Mucosa of descending colon (tissue), 3 donors: ENCODE results near the gene RBPJL. TPM values are rescaled to one million over a fixed set of nuclear protein-coding genes. Genes with fewer than 3 reads are reported as not detected.

Source experiments
- ATAC-seq: fragments of 200-7000 bp; cut with Tn5 transposase; one replicate; pipeline ENCODE4 v1.9.1; 2020; ENCODE audit warnings: mild to moderate bottlenecking, moderate library complexity
- DNase-seq, 3 donors: peaks; one replicate each; pipeline ENCODE4 v3.0.0-alpha.2; 2020
- H3K36me3 ChIP-seq: fragments of 200-600 bp; one replicate; pipeline ENCODE4 v1.8.0; 2021; ENCODE audit warnings: low read depth, mild to moderate bottlenecking
- H3K4me1 ChIP-seq: fragments of 200-600 bp; one replicate; pipeline ENCODE4 v1.8.0; 2021; ENCODE audit warnings: low read depth, mild to moderate bottlenecking
- H3K4me3 ChIP-seq: fragments of 200-600 bp; one replicate; pipeline ENCODE4 v1.8.0; 2021; ENCODE audit warnings: mild to moderate bottlenecking
- H3K9me3 ChIP-seq: fragments of 200-600 bp; one replicate; pipeline ENCODE4 v1.8.0; 2021; ENCODE audit warnings: mild to moderate bottlenecking
- CTCF ChIP-seq: fragments of 200-600 bp; IDR thresholded peaks from one replicate; pipeline ENCODE4 v1.8.0; 2022; ENCODE audit warnings: antibody characterized with exemption, mild to moderate bottlenecking
- intact Hi-C, 2 donors: fragments of 100-400 bp; cut with DNase I in 1 of 2; cut with micrococcal nuclease in 1 of 2; formaldehyde crosslinking; loops; one replicate each; pipeline versions ENCODE4 v1.11.0 to v1.11.1; 2022; cut with DNase I, micrococcal nuclease
- total RNA-seq, 3 donors: library from RNA; stranded (reverse); fragmentation: NEBNext Ultra II Directional in 2 of 3; extraction: Animal tissue kit (Norgen Biotek cat#: 25700) in 2 of 3; gene quantifications; one replicate each; pipeline versions ENCODE4 v1.2.1 to v1.2.4, GENCODE V29; 2021 to 2023
- donor health status: DM: no; HTN: no; CAD: no; lungs with moderate emphysema.
- donor health status: DM: no; HTN: no; CAD: no.
- donor health status: DM: no; HTN: yes; CAD: no.

RBPJL gene
- total RNA-seq, 3 donors from 2014 or later, result not detected

- no peaks in the 10 kb centered on the region for H3K36me3 ChIP-seq
- ATAC-seq (no peak), DNase-seq (no peak)
- no peak overlapping the region for H3K4me3 ChIP-seq
- no peaks in the 10 kb centered on the region for H3K4me1 ChIP-seq
- no peak for TF ChIP-seq CTCF
- intact Hi-C loops, result loop anchor here in 1 of 2 donors (10.0 kb wide), 1 partner anchor 462 kb away; no protein-coding TSS in a partner anchor
- no peaks in the 10 kb centered on the region for H3K9me3 ChIP-seq
Observed at GRCh38 chr20:45313065-45313695, 6.5 kb downstream of the RBPJL start.

- ATAC-seq, result no peak
- TF ChIP-seq CTCF, result no peak
- intact Hi-C loops, result loop anchor here in 1 of 2 donors (10.0 kb wide), 1 partner anchor 461 kb away; no protein-coding TSS in a partner anchor
- H3K4me1 ChIP-seq, result no peaks in the 10 kb centered on the region
- H3K36me3 ChIP-seq, result no peaks in the 10 kb centered on the region
- no peak overlapping the region for H3K4me3 ChIP-seq
- no peaks in the 10 kb centered on the region for H3K9me3 ChIP-seq
- no peak for DNase-seq
Observed at GRCh38 chr20:45313943-45314342, 7.3 kb downstream of the RBPJL start.

GRCh38 chr20:45315672-45316071 is 9.0 kb downstream of the RBPJL start:
- TF ChIP-seq CTCF, result no peak
- intact Hi-C loops, result loop anchor here in 1 of 2 donors (10.0 kb wide), 1 partner anchor 459 kb away; no protein-coding TSS in a partner anchor

GRCh38 chr20:45316150-45317080 is 9.8 kb downstream of the RBPJL start:
- intact Hi-C loops, result loop anchor here in 1 of 2 donors (10.0 kb wide), 1 partner anchor 458 kb away; no protein-coding TSS in a partner anchor
- H3K4me3 ChIP-seq, result no peak overlapping the region
- DNase-seq (no peak), ATAC-seq (no peak)
- peaks cover 12% of the 10 kb centered on the region for H3K4me1 ChIP-seq
- no peaks in the 10 kb centered on the region for H3K36me3 ChIP-seq
- TF ChIP-seq CTCF, result no peak
- H3K9me3 ChIP-seq, result no peaks in the 10 kb centered on the region

More at GRCh38 chr20:45315672-45316071, 9.0 kb downstream of the RBPJL start:
- Histone ChIP-seq H3K4me1 (peaks cover 6% of the 10 kb centered on the region), H3K4me3 (no peak overlapping the region), H3K9me3 (no peaks in the 10 kb centered on the region), H3K36me3 (no peaks in the 10 kb centered on the region)
- DNase-seq (no peak), ATAC-seq (no peak)

- Histone ChIP-seq H3K36me3 (no peaks in the 10 kb centered on the region), H3K9me3 (no peaks in the 10 kb centered on the region), H3K4me1 (peaks cover 26% of the 10 kb centered on the region), H3K4me3 (no peak overlapping the region)
- intact Hi-C loops, result loop anchor here in 1 of 2 donors (10.0 kb wide), 1 partner anchor 457 kb away; no protein-coding TSS in a partner anchor
- no peak for DNase-seq
- no peak for ATAC-seq
- no peak for TF ChIP-seq CTCF
Observed at GRCh38 chr20:45317826-45318225, 11.2 kb downstream of the RBPJL start.
